Adrenal gland (tissue), 12 donors: ENCODE data around the gene CEP41. TPM values are rescaled to one million over a fixed set of nuclear protein-coding genes. Genes with fewer than 3 reads are reported as not detected.

ENCODE experiments used
- DNase-seq, 7 donors: peaks; one replicate each; pipeline ENCODE4 v3.0.0-alpha.2; 2019 to 2020
- H3K27ac ChIP-seq, 5 donors: fragments of 200-600 bp; sonication (generic) in 4 of 5; 1 replicate in 3 of 5; 2 replicates in 2 of 5; pipeline versions ENCODE4 v1.5.1 to v1.8.0; 2016 to 2020; ENCODE audit warnings: mild to moderate bottlenecking in 1 of 5
- H3K27me3 ChIP-seq: fragments of 200-600 bp; 2 replicates; pipeline ENCODE4 v1.8.0; 2021
- H3K36me3 ChIP-seq, 2 donors: fragments of 200-600 bp; replicated peaks in 1 of 2; 1 replicate in 1 of 2; 2 replicates in 1 of 2; pipeline versions ENCODE4 v1.5.1 to v1.8.0; 2018 to 2022
- H3K4me1 ChIP-seq, 2 donors: fragments of 200-600 bp; replicated peaks in 1 of 2; 1 replicate in 1 of 2; 2 replicates in 1 of 2; pipeline versions ENCODE4 v1.5.1 to v1.8.0; 2018 to 2021
- H3K4me3 ChIP-seq, 4 donors: fragments of 200-600 bp; sonication (generic) in 3 of 4; one replicate each; pipeline ENCODE4 v1.5.1; 2016 to 2018
- H3K9me3 ChIP-seq, 3 donors: fragments of 200-600 bp; sonication (generic) in 1 of 3; replicated peaks in 1 of 3; 1 replicate in 2 of 3; 2 replicates in 1 of 3; pipeline versions ENCODE4 v1.5.1 to v1.8.0; 2016 to 2021
- CTCF ChIP-seq, 6 experiments: fragments of 450-650 bp in 4 of 6; fragments of 200-600 bp in 2 of 6; sonication (generic) in 1 of 6; IDR thresholded peaks; 1 replicate in 5 of 6; 2 replicates in 1 of 6; pipeline versions ENCODE4 v1.5.1 to v1.8.0; 2016 to 2021; ENCODE audit warnings: antibody characterized with exemption in 6 of 6, mild to moderate bottlenecking in 2 of 6, moderate library complexity in 1 of 6
- POLR2A ChIP-seq, 2 donors: fragments of 450-650 bp; IDR thresholded peaks; one replicate each; pipeline ENCODE4 v1.6.1; 2017; ENCODE audit warnings: antibody characterized with exemption in 2 of 2, mild to moderate bottlenecking in 2 of 2, moderate library complexity in 1 of 2
- WGBS, 4 donors: extraction: QIAGEN DNeasy Blood & Tissue Kit in 2 of 4; methylation state at CpG; one replicate each; pipeline versions ENCODE4 v1.1.5 to v1.1.7; 2013 to 2017; 5-methylcytosine and 5-hydroxymethylcytosine counted together
- intact Hi-C, 2 donors: fragments of 100-400 bp; cut with DNase I; formaldehyde crosslinking; loops; one replicate each; pipeline versions ENCODE4 v1.14.1 to v1.15.0; 2022 to 2023
- polyA plus RNA-seq, 3 donors: library from polyadenylated mRNA; stranded (reverse); fragments of 200-250 nt in 2 of 3; fragments of 350-450 nt in 1 of 3; fragmentation: Illumina TruSeq in 1 of 3; extraction: RNeasy Lipid Tissue Mini Kit (QIAGEN cat#74804) in 1 of 3; gene quantifications; one replicate each; pipeline ENCODE4 v1.2.3, GENCODE V29; 2013 to 2014
- total RNA-seq, 9 donors: library from RNA; depleted of rRNA in 4 of 9; stranded (reverse); fragments of >200 nt in 4 of 9; fragments of 120-200 nt in 1 of 9; fragmentation: NEBNext Ultra II Directional in 1 of 9; extraction: Animal tissue kit (Norgen Biotek cat#: 25700) in 1 of 9; gene quantifications; one replicate each; pipeline versions ENCODE4 v1.1.0 to v1.2.4, GENCODE V29; 2013 to 2023
- donor health status: healthy with polysubstance abuse.
- donor health status: Bipolar disorder and iron deficiency.
- donor health status: DM: yes; HTN: yes; CAD: no.
- donor health status: DM: no; HTN: no; CAD: no.
- donor health status: DM: no; HTN: no; CAD: no.
- donor health status: DM: yes; HTN: yes; CAD: no.

The CEP41 gene
- total and polyA plus RNA-seq, 12 donors = 3.9 to 22.9 (median 15.4) TPM

GRCh38 chr7:130395421-130395820 is 45.4 kb downstream of the CEP41 start:
- H3K4me1 ChIP-seq = peaks cover 8 to 41% of the 10 kb centered on the region in 2 donors
- WGBS, 4 donors = 77 to 82% (median 79%) methylated on average over 5 of the region's 5 CpGs
- no peak overlapping the region for H3K4me3 ChIP-seq
- no peak overlapping the region for H3K27ac ChIP-seq
- intact Hi-C loops = no loop called here
- H3K27me3 ChIP-seq = no peaks in the 10 kb centered on the region
- no peaks in the 10 kb centered on the region for H3K9me3 ChIP-seq
- no peak for DNase-seq
- TF ChIP-seq POLR2A (IDR thresholded peaks at IDR 0.05) = no peak
- no peak for TF ChIP-seq CTCF (IDR thresholded peaks at IDR 0.05)
- no peaks in the 10 kb centered on the region for H3K36me3 ChIP-seq

DNA sequence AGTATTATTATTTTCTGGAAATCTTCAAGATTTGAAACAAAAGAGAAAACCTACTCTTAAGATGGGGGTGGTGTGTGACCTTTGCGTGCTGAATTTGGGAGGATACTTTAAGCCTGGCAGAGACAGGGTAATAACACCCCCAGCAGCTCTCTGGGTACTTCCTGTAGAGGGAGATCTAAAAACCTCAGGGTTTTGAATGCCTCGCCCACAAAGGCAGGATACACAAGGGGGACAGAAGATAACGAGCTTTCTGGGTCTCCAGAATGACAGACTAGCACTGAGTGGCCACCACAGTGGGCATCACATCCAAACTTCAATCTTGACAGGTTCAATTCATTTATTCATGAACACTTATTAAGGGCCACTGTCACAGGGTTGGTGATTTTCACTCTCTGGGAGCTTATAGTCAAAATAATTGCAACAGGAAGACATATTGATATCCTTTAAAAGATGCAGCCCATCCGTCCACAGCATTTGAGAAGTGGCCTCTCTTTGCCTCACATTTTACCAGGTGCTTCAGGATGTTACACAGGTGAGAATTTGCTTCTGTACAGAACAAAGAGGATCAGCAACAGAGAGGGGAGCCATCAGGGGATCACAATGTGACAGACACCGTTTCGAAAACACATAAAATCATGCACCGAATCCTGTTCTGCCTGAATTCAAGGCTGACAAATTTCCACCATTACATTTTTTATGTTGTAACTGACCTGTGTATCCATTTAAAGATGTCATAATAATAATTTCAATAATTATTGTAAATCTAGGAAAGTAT is 46.2 kb downstream of the CEP41 start:
- Histone ChIP-seq H3K9me3 (no peaks in the 10 kb centered on the region), H3K27ac (peak overlapping the region in 1 of 5 donors; percentile 84), H3K4me1 (peaks cover 0 to 33% of the 10 kb centered on the region in 2 donors), H3K4me3 (no peak overlapping the region), H3K36me3 (no peaks in the 10 kb centered on the region), H3K27me3 (no peaks in the 10 kb centered on the region)
- WGBS, 4 donors = 79 to 94% (median 86%) methylated on average over 7 of the region's 7 CpGs
- TF ChIP-seq CTCF (IDR thresholded peaks at IDR 0.05) (no peak), POLR2A (IDR thresholded peaks at IDR 0.05) (no peak)
- intact Hi-C loops = no loop called here
- DNase-seq = no peak

GRCh38 chr7:130393841-130394411 is 46.9 kb downstream of the CEP41 start:
- H3K4me1 ChIP-seq = peaks cover 0 to 26% of the 10 kb centered on the region in 2 donors
- H3K27ac ChIP-seq = peak overlapping the region in 2 of 5 donors; percentile 84
- H3K36me3 ChIP-seq = no peaks in the 10 kb centered on the region
- intact Hi-C loops = no loop called here
- DNase-seq = peak in 1 of 7 donors; percentile 49
- H3K9me3 ChIP-seq = no peaks in the 10 kb centered on the region
- no peak for TF ChIP-seq POLR2A (IDR thresholded peaks at IDR 0.05)
- no peak for TF ChIP-seq CTCF (IDR thresholded peaks at IDR 0.05)
- WGBS, 4 donors = 79 to 87% (median 84%) methylated on average over 10 of the region's 10 CpGs
- no peaks in the 10 kb centered on the region for H3K27me3 ChIP-seq
- H3K4me3 ChIP-seq = no peak overlapping the region

- Histone ChIP-seq H3K36me3 (no peaks in the 10 kb centered on the region), H3K4me1 (peaks cover 0 to 20% of the 10 kb centered on the region in 2 donors), H3K4me3 (no peak overlapping the region), H3K27ac (peak overlapping the region; percentile 60 to 84 (median 80)), H3K27me3 (no peaks in the 10 kb centered on the region), H3K9me3 (no peaks in the 10 kb centered on the region)
- no peak for TF ChIP-seq CTCF (IDR thresholded peaks at IDR 0.05)
- no peak for TF ChIP-seq POLR2A (IDR thresholded peaks at IDR 0.05)
- DNase-seq = peak; percentile 56 to 81 (median 71)
- intact Hi-C loops = no loop called here
- WGBS, 4 donors = 29 to 35% (median 30%) methylated on average over 5 of the region's 5 CpGs
These were observed 47.7 kb downstream of the CEP41 start for GRCh38 chr7:130393101-130393561.
